ENCODE data around the gene NRXN3. TPM values are rescaled to one million over a fixed set of nuclear protein-coding genes. Genes with fewer than 3 reads are reported as not detected.

NRXN3 gene
- total and polyA plus RNA-seq, 2 experiments from 2014 or later, result 5.7 to 7.1 TPM

- TF ChIP-seq CTCF (IDR thresholded peaks at IDR 0.05; ENCODE audit: poor library complexity) (no peak), EZH2phosphoT487 (IDR thresholded peaks at IDR 0.05; ENCODE audit: low read depth, severe bottlenecking, unreplicated experiment) (no peak), EZH2 (IDR thresholded peaks at IDR 0.05; ENCODE audit: borderline replicate concordance) (no peak)
- 95% methylated on average over 3 of the region's 3 CpGs for WGBS (ENCODE audit: low lambda C conversion rate, missing lambda C conversion rate)
Measured at GRCh38 chr14:79325557-79325956, 1155.4 kb downstream of the NRXN3 start.

GRCh38 chr14:79328863-79329262 is 1158.7 kb downstream of the NRXN3 start:
- 94% methylated on average over 3 of the region's 3 CpGs for WGBS (ENCODE audit: low lambda C conversion rate, missing lambda C conversion rate)
- Histone ChIP-seq H3K36me3 (replicated peaks; ENCODE audit: insufficient read depth, low read depth) (no peaks in the 10 kb centered on the region), H3K79me2 (no peaks in the 10 kb centered on the region), H3K9me2 (replicated peaks; ENCODE audit: insufficient read depth) (no peaks in the 10 kb centered on the region), H3K9me3 (ENCODE audit: low read depth) (no peaks in the 10 kb centered on the region), H3K4me3 (no peak overlapping the region), H4K20me1 (ENCODE audit: insufficient read depth, poor library complexity, severe bottlenecking) (no peaks in the 10 kb centered on the region), H3K4me2 (no peak overlapping the region), H3K4me1 (ENCODE audit: insufficient read depth) (peaks cover 7% of the 10 kb centered on the region), H3K27ac (no peak overlapping the region), H3K27me3 (no peaks in the 10 kb centered on the region), H2AFZ (no peak overlapping the region)
- DNase-seq (ENCODE audit: low spot score), result no peak
- TF ChIP-seq EZH2 (IDR thresholded peaks at IDR 0.05; ENCODE audit: borderline replicate concordance) (no peak), CTCF (IDR thresholded peaks at IDR 0.05; ENCODE audit: poor library complexity) (no peak), EZH2phosphoT487 (IDR thresholded peaks at IDR 0.05; ENCODE audit: low read depth, severe bottlenecking, unreplicated experiment) (no peak)

More at GRCh38 chr14:79325557-79325956, 1155.4 kb downstream of the NRXN3 start:
- Histone ChIP-seq H3K4me1 (ENCODE audit: insufficient read depth) (peaks cover 7% of the 10 kb centered on the region), H3K4me3 (no peak overlapping the region), H4K20me1 (ENCODE audit: insufficient read depth, poor library complexity, severe bottlenecking) (no peaks in the 10 kb centered on the region), H3K36me3 (replicated peaks; ENCODE audit: insufficient read depth, low read depth) (no peaks in the 10 kb centered on the region), H2AFZ (no peak overlapping the region), H3K4me2 (no peak overlapping the region), H3K27me3 (no peaks in the 10 kb centered on the region), H3K9me3 (ENCODE audit: low read depth) (no peaks in the 10 kb centered on the region), H3K79me2 (no peaks in the 10 kb centered on the region), H3K9me2 (replicated peaks; ENCODE audit: insufficient read depth) (no peaks in the 10 kb centered on the region), H3K27ac (no peak overlapping the region)
- DNase-seq (ENCODE audit: low spot score), result no peak

- no peaks in the 10 kb centered on the region for H3K27me3 ChIP-seq
- no peak overlapping the region for H3K4me3 ChIP-seq
- H4K20me1 ChIP-seq (ENCODE audit: insufficient read depth, poor library complexity, severe bottlenecking), result no peaks in the 10 kb centered on the region
- WGBS (ENCODE audit: low lambda C conversion rate, missing lambda C conversion rate), result 89% methylated on average over 4 of the region's 4 CpGs
- H3K79me2 ChIP-seq, result no peaks in the 10 kb centered on the region
- no peak overlapping the region for H3K27ac ChIP-seq
- H3K36me3 ChIP-seq (replicated peaks; ENCODE audit: insufficient read depth, low read depth), result no peaks in the 10 kb centered on the region
- H3K9me2 ChIP-seq (replicated peaks; ENCODE audit: insufficient read depth), result no peaks in the 10 kb centered on the region
- no peak overlapping the region for H2AFZ ChIP-seq
- DNase-seq (ENCODE audit: low spot score), result no peak
- no peaks in the 10 kb centered on the region for H3K4me1 ChIP-seq (ENCODE audit: insufficient read depth)
- no peak overlapping the region for H3K4me2 ChIP-seq
- H3K9me3 ChIP-seq (ENCODE audit: low read depth), result no peaks in the 10 kb centered on the region
- no peak for TF ChIP-seq EZH2 (IDR thresholded peaks at IDR 0.05; ENCODE audit: borderline replicate concordance)
- TF ChIP-seq EZH2phosphoT487 (IDR thresholded peaks at IDR 0.05; ENCODE audit: low read depth, severe bottlenecking, unreplicated experiment), result no peak
- TF ChIP-seq CTCF (IDR thresholded peaks at IDR 0.05; ENCODE audit: poor library complexity), result no peak
Measured at GRCh38 chr14:79331830-79332229, 1161.7 kb downstream of the NRXN3 start.
